ENCODE measurements around the gene MCF2L.
"Not testable (repeated sequence)": the region's sequence is repeated elsewhere in the genome, so short reads cannot be mapped to it uniquely, and the experiment has no call there.

The MCF2L gene

DNA sequence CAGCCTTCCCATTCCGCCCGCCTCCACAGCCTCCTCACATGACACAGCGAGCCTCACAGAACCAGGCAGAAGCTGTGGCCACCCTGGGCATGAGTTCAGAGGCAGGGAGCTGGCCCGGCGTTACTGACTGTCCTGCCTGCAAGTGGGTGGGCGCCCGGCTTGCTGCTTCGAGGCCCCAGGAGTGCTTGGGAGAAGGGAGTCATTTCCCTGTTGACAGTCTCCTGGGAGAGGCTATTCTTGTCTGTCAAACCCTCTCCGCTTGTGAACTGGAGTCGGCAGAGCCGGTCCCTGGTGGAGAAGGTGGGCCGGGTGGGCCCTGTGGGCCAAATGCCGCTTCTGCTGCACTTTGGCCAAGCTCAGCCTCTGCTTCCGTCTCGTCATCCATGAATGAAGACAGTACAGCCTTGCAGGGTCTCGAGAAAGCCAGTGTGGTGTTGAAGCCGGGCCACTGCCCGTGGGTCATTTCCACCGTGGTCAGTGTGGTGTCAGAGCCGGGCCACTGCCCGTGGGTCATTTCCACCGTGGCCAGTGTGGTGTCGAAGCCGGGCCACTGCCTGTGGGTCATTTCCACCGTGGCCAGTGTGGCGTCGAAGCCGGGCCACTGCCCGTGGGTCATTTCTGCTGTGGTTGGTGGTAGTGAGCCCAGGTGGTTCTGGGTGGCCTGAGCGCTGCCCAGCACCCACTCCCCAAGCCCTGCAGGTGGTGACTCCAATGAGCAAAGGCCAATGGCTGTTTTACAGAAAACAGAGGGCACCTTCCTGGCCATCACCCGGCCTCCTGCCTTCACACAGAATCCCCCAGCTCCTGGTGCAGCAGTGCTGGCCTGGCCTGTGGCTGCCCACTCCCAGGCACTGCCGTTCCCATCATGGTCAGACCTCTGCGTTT, 123.1 kb downstream of the MCF2L start:
- no peak for DNase-seq

- peak in 2 of 58 donors; percentile 19 to 47 for DNase-seq
Observed at GRCh38 chr13:113092776-113093579, 124.0 kb downstream of the MCF2L start.

DNA sequence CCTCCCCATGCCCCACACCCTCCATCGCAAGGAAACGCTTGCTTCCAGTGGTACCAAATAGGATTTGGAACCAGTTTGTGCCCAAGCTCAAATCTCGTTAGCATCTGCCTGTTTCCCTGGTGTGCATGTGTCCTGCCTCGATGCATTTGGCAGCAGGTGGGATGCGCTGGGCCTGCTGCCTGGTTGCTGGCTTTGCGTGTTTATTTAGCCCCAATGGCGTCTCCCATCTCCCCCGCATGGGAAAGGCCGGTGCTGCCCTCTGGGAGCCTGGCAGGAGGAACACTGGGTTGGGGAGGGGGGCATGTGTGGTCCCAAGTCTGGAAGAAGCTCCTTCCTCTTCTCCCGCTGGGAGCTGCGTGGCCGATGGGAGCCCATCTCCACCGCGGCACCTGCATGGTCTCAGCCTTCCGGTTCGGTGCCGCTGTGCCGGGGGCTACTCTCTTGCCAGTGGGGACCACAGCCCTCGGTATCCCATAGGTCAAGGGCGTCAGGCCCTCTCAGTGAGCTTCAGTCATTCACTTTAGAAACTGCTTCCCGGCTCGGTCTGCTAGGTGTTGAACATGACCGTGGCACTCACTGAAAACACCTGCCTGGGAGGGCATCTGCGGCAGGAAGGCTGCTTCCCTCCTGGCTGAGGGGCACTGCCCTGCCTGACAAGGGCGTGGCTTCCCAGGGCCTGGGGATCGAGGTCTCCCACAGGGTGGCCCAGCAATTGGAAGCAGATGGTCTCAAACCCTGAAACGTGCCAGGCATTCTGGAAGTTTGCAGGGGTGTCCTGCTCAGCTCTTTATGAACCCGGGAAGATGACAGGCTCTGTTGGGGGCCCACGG, 124.8 kb downstream of the MCF2L start:
- DNase-seq: peak in 11 of 58 donors; percentile 21 to 54 (median 31)

DNA sequence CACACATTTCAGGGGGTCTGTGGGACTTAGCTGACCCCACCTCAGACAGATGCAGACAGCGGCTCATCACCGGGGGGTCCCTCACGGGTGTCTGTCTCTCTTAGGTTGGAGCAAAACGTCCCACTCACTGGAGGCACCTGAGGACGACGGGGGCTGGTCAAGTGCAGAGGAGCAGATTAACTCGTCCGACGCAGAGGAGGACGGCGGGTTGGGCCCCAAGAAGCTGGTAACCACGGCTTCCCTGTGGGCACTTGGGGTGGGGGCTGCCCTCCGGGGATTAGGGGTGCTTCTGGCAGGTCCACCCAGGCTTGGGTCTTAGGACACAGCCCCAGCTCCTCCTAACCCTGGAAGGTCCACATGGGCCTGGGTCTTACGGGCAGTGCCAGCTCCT, 125.4 kb downstream of the MCF2L start:
- DNase-seq: no peak

- DNase-seq: no peak
Observed at GRCh38 chr13:113095146-113096051, 126.4 kb downstream of the MCF2L start.

GRCh38 chr13:113096052-113096744, 127.2 kb downstream of the MCF2L start:
- DNase-seq: no peak

DNA sequence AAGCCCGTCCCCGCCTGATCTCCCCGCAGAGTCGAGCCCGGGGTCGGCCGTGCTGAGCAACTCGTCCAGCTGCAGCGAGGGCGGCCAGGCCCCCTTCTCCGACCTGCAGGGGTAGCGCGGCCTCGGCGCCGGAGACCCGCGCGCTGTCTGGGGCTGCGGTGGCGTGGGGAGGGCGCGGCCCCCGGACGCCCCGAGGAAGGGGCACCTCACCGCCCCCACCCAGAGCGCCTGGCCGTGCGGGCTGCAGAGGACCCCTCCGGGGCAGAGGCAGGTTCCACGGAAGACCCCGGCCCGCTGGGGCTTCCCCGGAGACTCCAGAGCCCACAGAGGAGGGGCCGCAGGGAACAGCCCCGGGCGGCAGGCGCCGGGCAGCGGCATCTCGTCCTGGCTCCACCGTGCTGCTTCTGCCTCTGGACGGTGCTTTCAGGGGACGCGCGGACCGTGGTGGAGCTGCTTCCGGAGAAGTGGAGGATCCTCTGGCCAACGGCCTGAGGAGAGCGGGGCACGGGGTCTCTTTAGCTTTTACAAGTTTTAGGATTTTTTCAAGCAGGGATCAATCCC, 127.8 kb downstream of the MCF2L start:
- DNase-seq: no peak

DNA sequence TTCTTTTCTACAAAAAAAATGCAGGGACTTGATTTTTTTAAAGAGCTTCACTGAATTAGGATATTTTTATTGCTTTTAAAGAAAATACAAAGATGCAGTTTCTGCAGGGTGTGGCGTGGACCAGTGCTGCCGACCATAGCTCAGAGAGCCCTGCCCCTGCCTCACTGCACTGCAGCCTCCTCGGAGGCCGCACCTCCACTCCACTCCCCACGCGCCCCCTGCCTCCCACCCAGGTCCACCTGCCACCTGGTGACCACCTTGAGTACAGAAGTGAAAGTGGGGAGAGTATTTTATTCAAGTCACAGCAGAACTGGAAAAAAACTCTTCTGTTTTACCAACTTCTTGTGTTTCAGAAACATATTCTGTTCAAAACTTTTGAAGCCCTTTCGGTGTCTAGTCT, 128.6 kb downstream of the MCF2L start:
- no peak for DNase-seq

GRCh38 chr13:113098162-113098732, 129.2 kb downstream of the MCF2L start:
- peak in 3 of 58 donors; percentile 13 to 27 (median 17) for DNase-seq

DNA sequence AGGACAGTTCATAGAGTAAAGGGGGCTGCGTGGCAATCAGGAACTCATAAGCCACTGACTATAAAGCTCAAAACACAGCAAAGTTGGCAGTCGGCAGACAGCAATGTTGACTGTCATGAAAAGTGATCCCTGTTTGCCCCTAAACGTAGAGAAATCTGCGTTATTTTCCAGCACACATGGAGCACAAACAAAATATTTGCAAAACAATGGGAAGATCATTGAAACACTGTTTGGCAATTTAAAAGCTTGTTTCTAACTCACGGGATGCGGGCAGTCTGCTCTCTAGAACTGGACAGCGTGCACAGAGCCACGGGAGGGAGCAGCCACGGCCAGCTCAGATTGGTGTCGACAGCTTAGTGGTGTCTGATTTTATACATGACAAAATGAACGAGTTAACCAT, 130.1 kb downstream of the MCF2L start:
- no peak for DNase-seq

- peak in 9 of 58 donors; percentile 18 to 57 (median 34) for DNase-seq
Observed at GRCh38 chr13:113102302-113102701, 133.3 kb downstream of the MCF2L start.

GRCh38 chr13:113102727-113103126, 133.7 kb downstream of the MCF2L start:
- DNase-seq: no peak

- no peak for DNase-seq
Observed at GRCh38 chr13:113103646-113104045, 134.6 kb downstream of the MCF2L start.

- DNase-seq: no peak
Observed at GRCh38 chr13:113105032-113105920, 136.3 kb downstream of the MCF2L start, which contains the start of gene F7. Gene F7, plus strand, starts transcription at chr13:113105791. Its CDS starts 51 bp downstream, at chr13:113105842.

DNA sequence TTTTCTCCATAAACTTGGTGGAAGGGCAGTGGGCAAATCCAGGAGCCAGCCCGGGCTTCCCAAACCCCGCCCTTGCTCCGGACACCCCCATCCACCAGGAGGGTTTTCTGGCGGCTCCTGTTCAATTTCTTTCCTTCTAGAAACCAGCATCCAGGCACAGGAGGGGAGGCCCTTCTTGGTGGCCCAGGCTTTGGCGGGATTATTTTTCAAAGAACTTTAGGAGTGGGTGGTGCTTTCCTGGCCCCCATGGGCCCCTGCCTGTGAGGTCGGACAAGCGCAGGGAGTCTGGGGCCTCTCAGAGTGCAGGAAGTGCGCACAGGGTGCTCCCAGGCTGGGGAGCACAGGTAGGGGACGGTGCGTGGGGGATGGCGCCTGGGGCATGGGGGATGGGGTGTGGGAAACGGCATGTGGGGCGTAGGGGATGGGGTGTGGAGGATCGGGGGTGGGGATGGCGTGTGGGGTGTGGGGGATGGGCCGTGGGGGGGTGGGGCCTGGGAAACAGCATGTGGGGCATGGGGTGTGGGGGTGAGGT, 137.0 kb downstream of the MCF2L start:
- DNase-seq: no peak

- DNase-seq: no peak
Observed at GRCh38 chr13:113106711-113107351, 137.8 kb downstream of the MCF2L start.

- not testable (repeated sequence) for DNase-seq
Observed at GRCh38 chr13:113108521-113108920, 139.5 kb downstream of the MCF2L start.

All from anterior cingulate cortex (tissue), 58 donors.